Ascending aorta (tissue), 2 donors: Measurements from ENCODE around the gene SMIM35. TPM values are rescaled to one million over a fixed set of nuclear protein-coding genes. Genes with fewer than 3 reads are reported as not detected.

ENCODE experiments used
- DNase-seq, 2 donors: peaks; one replicate each; pipeline ENCODE4 v3.0.0-alpha.2; 2019; ENCODE audit warnings: low spot score in 2 of 2
- H3K27ac ChIP-seq, 2 donors: fragments of 200-600 bp; sonication (generic); one replicate each; pipeline ENCODE4 v1.5.1; 2016 to 2017; ENCODE audit warnings: mild to moderate bottlenecking in 1 of 2
- H3K27me3 ChIP-seq: fragments of 200-600 bp; sonication (generic); one replicate; pipeline ENCODE4 v1.5.1; 2017
- H3K36me3 ChIP-seq, 2 donors: fragments of 200-600 bp; sonication (generic); one replicate each; pipeline ENCODE4 v1.5.1; 2016
- H3K4me1 ChIP-seq, 2 donors: fragments of 200-600 bp; sonication (generic); one replicate each; pipeline ENCODE4 v1.5.1; 2016 to 2017; ENCODE audit warnings: mild to moderate bottlenecking in 1 of 2
- H3K4me3 ChIP-seq, 2 donors: fragments of 200-600 bp; sonication (generic); one replicate each; pipeline ENCODE4 v1.5.1; 2016 to 2017; ENCODE audit warnings: mild to moderate bottlenecking in 1 of 2
- H3K9me3 ChIP-seq, 2 donors: fragments of 200-600 bp; sonication (generic); one replicate each; pipeline ENCODE4 v1.5.1; 2016
- intact Hi-C: fragments of 100-400 bp; cut with DNase I; formaldehyde crosslinking; loops from one replicate; pipeline ENCODE4 v1.15.1; 2023
- total RNA-seq: library from RNA; depleted of rRNA; stranded (reverse); fragments of >200 nt; gene quantifications from one replicate; pipeline ENCODE4 v1.1.0, GENCODE V29; 2016
- TF ChIP-seq, protein P1 (sequence below), 3 experiments: fragments of 200-600 bp in 2 of 3; fragments of 450-650 bp in 1 of 3; sonication (generic) in 2 of 3; IDR thresholded peaks; one replicate each; pipeline ENCODE4 v1.5.1; 2016 to 2019; ENCODE audit warnings: antibody characterized with exemption in 3 of 3, mild to moderate bottlenecking in 1 of 3, moderate library complexity in 1 of 3

SMIM35 gene
- total RNA-seq, 1 donor from 2014 or later: not detected

DNA sequence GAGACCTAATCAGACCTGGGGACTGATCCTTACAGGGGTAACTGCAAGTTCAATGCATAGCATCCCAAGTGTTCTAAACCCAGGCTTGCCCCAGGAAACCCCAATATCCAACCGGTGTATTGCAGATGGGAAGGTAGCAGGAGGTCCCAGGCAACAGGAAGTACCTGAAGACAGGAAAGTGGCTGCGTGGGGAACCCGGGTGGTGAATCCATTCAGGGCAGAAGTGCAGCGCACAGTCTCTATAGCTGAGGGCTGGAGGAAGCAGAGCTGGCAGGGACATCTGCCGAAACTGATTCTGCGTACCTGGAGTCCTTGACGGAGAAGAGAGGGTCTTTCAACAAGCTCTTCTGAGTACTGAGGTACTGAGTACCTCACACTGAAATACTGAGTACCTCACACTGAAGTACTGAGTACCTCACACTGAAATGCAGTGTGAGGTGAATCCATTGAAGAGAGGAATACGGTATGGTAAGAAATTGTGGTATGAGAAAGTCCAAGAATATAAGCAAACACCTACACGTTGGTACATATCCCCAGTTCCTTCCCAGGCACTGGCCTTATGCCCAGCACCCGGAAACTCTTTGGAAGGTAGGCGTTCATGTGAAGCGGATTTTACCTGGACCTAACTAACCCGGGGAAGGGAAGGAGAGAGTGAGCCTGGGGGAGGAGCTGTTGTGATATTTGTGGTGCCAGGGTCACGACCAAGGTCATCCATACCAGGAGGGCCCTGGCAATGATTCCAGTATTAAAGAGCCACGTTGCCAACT lies 45.8 kb upstream of the SMIM35 start:
- H3K27me3 ChIP-seq: no peaks in the 10 kb centered on the region
- no peaks in the 10 kb centered on the region for H3K9me3 ChIP-seq
- H3K4me3 ChIP-seq: no peak overlapping the region
- TF ChIP-seq, protein P1, sequence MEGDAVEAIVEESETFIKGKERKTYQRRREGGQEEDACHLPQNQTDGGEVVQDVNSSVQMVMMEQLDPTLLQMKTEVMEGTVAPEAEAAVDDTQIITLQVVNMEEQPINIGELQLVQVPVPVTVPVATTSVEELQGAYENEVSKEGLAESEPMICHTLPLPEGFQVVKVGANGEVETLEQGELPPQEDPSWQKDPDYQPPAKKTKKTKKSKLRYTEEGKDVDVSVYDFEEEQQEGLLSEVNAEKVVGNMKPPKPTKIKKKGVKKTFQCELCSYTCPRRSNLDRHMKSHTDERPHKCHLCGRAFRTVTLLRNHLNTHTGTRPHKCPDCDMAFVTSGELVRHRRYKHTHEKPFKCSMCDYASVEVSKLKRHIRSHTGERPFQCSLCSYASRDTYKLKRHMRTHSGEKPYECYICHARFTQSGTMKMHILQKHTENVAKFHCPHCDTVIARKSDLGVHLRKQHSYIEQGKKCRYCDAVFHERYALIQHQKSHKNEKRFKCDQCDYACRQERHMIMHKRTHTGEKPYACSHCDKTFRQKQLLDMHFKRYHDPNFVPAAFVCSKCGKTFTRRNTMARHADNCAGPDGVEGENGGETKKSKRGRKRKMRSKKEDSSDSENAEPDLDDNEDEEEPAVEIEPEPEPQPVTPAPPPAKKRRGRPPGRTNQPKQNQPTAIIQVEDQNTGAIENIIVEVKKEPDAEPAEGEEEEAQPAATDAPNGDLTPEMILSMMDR (IDR thresholded peaks at IDR 0.05): no peak
- H3K27ac ChIP-seq: no peak overlapping the region
- H3K4me1 ChIP-seq: no peaks in the 10 kb centered on the region
- H3K36me3 ChIP-seq: no peaks in the 10 kb centered on the region
- no peak for DNase-seq
- intact Hi-C loops: no loop called here

GRCh38 chr11:118129471-118130172 lies 42.9 kb upstream of the SMIM35 start:
- Histone ChIP-seq H3K36me3 (no peaks in the 10 kb centered on the region), H3K9me3 (no peaks in the 10 kb centered on the region), H3K4me1 (no peaks in the 10 kb centered on the region), H3K27ac (no peak overlapping the region), H3K4me3 (no peak overlapping the region), H3K27me3 (no peaks in the 10 kb centered on the region)
- intact Hi-C loops: no loop called here
- DNase-seq: no peak
- TF ChIP-seq, protein P1 (IDR thresholded peaks at IDR 0.05): no peak

DNA sequence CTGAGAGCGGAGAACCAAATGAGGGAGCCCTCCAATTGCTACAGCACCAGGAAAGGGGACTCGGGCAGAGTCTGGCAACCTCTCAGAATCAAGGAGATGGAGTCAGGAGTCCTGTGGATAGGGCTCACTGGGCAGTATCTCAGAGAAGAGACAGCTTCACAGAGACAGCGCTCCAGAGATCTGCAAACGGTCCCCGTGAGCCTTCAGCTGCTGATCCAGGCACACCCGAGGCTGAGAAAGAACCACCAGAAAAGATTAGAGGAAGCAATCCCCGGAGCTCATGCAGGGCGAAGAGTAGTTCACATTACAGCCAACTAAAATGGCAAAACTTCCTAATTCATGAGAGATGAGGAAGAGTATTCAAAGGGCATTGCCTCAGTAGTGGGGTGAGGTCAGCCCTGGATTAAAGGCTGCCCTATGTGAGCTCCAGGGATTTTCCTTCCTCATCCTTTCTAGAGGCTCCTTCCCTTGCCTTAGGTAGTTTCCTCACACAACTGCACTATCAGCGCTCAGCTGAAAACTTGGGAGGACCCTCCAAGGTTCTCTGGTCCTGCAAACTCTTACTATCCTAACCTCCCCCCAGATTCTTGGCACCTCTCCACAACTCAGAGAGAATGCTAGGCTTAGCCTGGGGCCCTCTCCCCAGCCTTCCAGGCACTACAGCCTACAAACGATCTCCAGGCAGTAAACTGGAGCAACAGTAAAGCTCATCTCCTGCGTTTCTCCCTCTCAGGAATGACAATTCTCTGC lies 42.1 kb upstream of the SMIM35 start:
- DNase-seq: no peak

DNA sequence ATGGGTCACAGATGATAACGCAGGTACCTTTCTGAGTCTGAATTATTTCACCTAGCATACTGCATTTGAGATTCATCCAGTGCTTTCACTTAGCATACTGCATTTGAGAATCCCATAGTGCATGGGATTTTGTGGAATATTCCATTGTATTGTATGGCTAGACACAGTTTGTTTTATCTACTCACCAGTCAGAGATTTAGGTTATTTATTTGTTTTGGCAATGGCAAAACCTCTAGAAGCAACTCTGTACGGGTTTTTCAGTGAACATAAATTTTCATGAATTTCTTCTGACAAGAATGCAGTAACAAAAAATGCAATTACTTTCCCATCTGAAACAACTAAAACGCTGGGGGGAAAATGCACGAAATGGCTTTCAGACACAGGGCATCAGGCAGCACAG lies 41.5 kb upstream of the SMIM35 start:
- H3K4me3 ChIP-seq: no peak overlapping the region
- H3K36me3 ChIP-seq: no peaks in the 10 kb centered on the region
- no peak overlapping the region for H3K27ac ChIP-seq
- no peaks in the 10 kb centered on the region for H3K9me3 ChIP-seq
- no peak for DNase-seq
- H3K4me1 ChIP-seq: no peaks in the 10 kb centered on the region
- intact Hi-C loops: no loop called here
- H3K27me3 ChIP-seq: no peaks in the 10 kb centered on the region
- TF ChIP-seq, protein P1 (IDR thresholded peaks at IDR 0.05): no peak

More for the DNA sequence above, 42.1 kb upstream of the SMIM35 start:
- H3K27ac ChIP-seq: no peak overlapping the region
- H3K4me1 ChIP-seq: no peaks in the 10 kb centered on the region
- TF ChIP-seq, protein P1 (IDR thresholded peaks at IDR 0.05): no peak
- no peaks in the 10 kb centered on the region for H3K27me3 ChIP-seq
- intact Hi-C loops: no loop called here
- no peaks in the 10 kb centered on the region for H3K36me3 ChIP-seq
- no peaks in the 10 kb centered on the region for H3K9me3 ChIP-seq
- no peak overlapping the region for H3K4me3 ChIP-seq

- TF ChIP-seq, protein P1 (IDR thresholded peaks at IDR 0.05): no peak
- Histone ChIP-seq H3K27ac (no peak overlapping the region), H3K36me3 (no peaks in the 10 kb centered on the region), H3K9me3 (no peaks in the 10 kb centered on the region), H3K4me1 (no peaks in the 10 kb centered on the region), H3K4me3 (no peak overlapping the region), H3K27me3 (no peaks in the 10 kb centered on the region)
- no peak for DNase-seq
- intact Hi-C loops: no loop called here
Observed at GRCh38 chr11:118126082-118126838, 39.5 kb upstream of the SMIM35 start.
